Upper lobe of left lung (tissue), 4 donors: Measurements from ENCODE around the gene NPC1L1.

Experiments used
- CTCF ChIP-seq, 6 experiments: fragments of 450-650 bp in 4 of 6; fragments of 200-600 bp in 2 of 6; sonication (generic) in 2 of 6; IDR thresholded peaks; one replicate each; pipeline ENCODE4 v1.5.1; 2016 to 2019; ENCODE audit warnings: antibody characterized with exemption in 6 of 6
- EP300 ChIP-seq, 4 donors: sonication (generic); formaldehyde crosslinking; IDR thresholded peaks; one replicate each; pipeline ENCODE4 v1.5.1; 2017; ENCODE audit warnings: antibody characterized with exemption in 4 of 4, control low read depth in 2 of 4
- POLR2A ChIP-seq, 4 donors: fragments of 450-650 bp; IDR thresholded peaks; one replicate each; pipeline ENCODE4 v1.5.1; 2016 to 2017; ENCODE audit warnings: antibody characterized with exemption in 4 of 4, mild to moderate bottlenecking in 2 of 4

GRCh38 chr7:44555350-44555749 is 14.2 kb upstream of the NPC1L1 start:
- TF ChIP-seq POLR2A (IDR thresholded peaks at IDR 0.05) (no peak), EP300 (IDR thresholded peaks at IDR 0.05) (no peak), CTCF (IDR thresholded peaks at IDR 0.05) (no peak)
